ENCODE results near the gene PALB2. TPM values are rescaled to one million over a fixed set of nuclear protein-coding genes. Genes with fewer than 3 reads are reported as not detected.

The PALB2 gene
- polyA plus RNA-seq, 1 experiment, result 6.5 TPM

GRCh38 chr16:23571895-23572294 is 69.2 kb downstream of the PALB2 start:
- CTCF ChIA-PET, result no interaction called here
- no peak for DNase-seq (ENCODE audit: low read depth, low spot score)
- Histone ChIP-seq H3K4me3 (ENCODE audit: low read depth, low read length) (no peak overlapping the region), H3K9me3 (ENCODE audit: control insufficient read depth, insufficient read depth, low read length) (no peaks in the 10 kb centered on the region), H3K27ac (ENCODE audit: low read depth, low read length) (no peak overlapping the region), H3K27me3 (ENCODE audit: control insufficient read depth, insufficient read depth, low read length) (no peaks in the 10 kb centered on the region)
- TF ChIP-seq, protein P1, sequence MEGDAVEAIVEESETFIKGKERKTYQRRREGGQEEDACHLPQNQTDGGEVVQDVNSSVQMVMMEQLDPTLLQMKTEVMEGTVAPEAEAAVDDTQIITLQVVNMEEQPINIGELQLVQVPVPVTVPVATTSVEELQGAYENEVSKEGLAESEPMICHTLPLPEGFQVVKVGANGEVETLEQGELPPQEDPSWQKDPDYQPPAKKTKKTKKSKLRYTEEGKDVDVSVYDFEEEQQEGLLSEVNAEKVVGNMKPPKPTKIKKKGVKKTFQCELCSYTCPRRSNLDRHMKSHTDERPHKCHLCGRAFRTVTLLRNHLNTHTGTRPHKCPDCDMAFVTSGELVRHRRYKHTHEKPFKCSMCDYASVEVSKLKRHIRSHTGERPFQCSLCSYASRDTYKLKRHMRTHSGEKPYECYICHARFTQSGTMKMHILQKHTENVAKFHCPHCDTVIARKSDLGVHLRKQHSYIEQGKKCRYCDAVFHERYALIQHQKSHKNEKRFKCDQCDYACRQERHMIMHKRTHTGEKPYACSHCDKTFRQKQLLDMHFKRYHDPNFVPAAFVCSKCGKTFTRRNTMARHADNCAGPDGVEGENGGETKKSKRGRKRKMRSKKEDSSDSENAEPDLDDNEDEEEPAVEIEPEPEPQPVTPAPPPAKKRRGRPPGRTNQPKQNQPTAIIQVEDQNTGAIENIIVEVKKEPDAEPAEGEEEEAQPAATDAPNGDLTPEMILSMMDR (IDR thresholded peaks at IDR 0.05; ENCODE audit: low read depth, low read length), result no peak
- POLR2A ChIA-PET, result no interaction called here

DNA sequence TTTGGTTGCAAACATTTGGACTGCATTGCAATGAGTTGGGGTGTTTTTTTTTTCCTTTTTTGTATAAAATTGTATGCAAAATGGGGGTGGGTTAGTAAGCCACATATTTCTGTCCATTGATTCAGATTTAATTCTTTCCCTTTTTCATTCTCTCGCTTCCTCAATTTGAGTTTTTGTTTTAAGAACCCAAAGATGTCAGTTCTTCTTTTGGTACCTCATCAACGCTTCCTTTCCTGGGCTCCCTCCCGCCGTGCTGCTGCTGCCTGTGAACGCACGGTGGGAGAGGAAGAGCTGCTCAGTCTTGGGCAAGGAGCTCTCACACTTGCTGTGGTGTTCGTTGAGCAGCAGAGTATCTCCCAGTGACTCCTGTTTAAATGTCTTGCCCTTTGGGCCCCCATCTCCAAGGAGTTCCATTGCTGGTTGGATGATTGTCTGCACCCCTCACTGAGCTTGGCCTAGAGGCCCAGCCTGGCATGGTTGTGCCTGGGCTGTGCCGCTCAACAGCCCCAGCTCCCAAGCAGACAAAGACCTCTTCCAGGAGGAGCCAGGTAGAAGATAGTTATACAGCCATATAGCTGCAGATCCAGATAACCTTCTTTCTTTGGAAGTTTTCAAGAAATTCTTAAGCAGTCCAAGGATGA is 70.0 kb downstream of the PALB2 start:
- CTCF ChIA-PET, result interaction anchor here (2.4 kb wide), 1 partner anchor 14 kb away, joined by 6 read pairs; the partner anchor contains the start of gene UBFD1
- no peaks in the 10 kb centered on the region for H3K9me3 ChIP-seq (ENCODE audit: control insufficient read depth, insufficient read depth, low read length)
- POLR2A ChIA-PET, result interaction anchor here (1.2 kb wide), 1 partner anchor 13 kb away, joined by 7 read pairs; the partner anchor contains the start of genes EARS2 and UBFD1
- H3K27me3 ChIP-seq (ENCODE audit: control insufficient read depth, insufficient read depth, low read length), result no peaks in the 10 kb centered on the region
- DNase-seq (ENCODE audit: low read depth, low spot score), result no peak
- H3K4me3 ChIP-seq (ENCODE audit: low read depth, low read length), result no peak overlapping the region
- no peak overlapping the region for H3K27ac ChIP-seq (ENCODE audit: low read depth, low read length)
- TF ChIP-seq, protein P1 (IDR thresholded peaks at IDR 0.05; ENCODE audit: low read depth, low read length), result no peak

DNA sequence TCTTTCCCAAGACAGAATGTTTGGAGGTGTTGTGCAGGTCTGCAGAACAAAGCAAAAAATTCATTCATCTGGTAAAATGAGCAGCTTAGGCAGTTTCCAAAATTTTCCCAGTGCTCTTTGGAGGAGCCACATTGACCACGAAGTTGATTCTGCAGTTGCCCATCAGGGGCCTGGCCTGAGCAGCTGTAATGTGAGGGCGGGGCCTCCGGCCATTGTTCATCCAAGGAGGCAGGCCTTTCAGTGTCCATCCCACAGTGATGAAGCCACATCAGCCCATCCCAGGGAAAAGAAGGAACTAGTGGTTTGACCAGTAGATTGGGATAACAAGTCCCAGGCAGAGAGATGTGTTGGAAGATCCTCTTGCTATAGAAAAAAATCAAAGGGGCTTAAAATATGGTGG is 73.5 kb downstream of the PALB2 start:
- Histone ChIP-seq H3K27me3 (ENCODE audit: control insufficient read depth, insufficient read depth, low read length) (no peaks in the 10 kb centered on the region), H3K4me3 (ENCODE audit: low read depth, low read length) (no peak overlapping the region), H3K27ac (ENCODE audit: low read depth, low read length) (no peak overlapping the region), H3K9me3 (ENCODE audit: control insufficient read depth, insufficient read depth, low read length) (no peaks in the 10 kb centered on the region)
- CTCF ChIA-PET, result no interaction called here
- no peak for DNase-seq (ENCODE audit: low read depth, low spot score)
- POLR2A ChIA-PET, result interaction anchor here (0.6 to 1.9 kb wide), 2 partner anchors 10 to 1320 kb away, joined by 5 to 6 read pairs; partner anchors contain the start of genes EARS2 and UBFD1
- TF ChIP-seq, protein P1 (IDR thresholded peaks at IDR 0.05; ENCODE audit: low read depth, low read length), result no peak

DNA sequence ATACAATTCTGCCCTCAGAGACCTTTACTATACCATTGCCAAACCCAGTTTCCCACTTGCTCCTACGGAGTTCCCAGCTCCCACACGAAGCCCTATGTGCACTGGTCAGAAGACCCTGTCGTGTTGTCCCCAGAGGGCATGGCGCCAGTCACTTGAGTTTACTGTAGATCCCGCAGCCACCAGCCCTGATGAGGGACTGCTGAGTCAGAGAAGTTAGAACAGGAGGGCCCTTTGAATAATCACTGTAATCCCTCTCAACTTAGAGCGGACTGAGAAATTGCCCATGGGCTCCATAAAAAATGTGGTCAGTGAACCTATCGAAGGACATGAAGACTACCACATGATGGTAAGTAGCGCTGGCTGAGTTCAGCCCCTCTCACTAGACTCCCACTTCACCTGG is 74.4 kb downstream of the PALB2 start:
- no peak overlapping the region for H3K4me3 ChIP-seq (ENCODE audit: low read depth, low read length)
- H3K27me3 ChIP-seq (ENCODE audit: control insufficient read depth, insufficient read depth, low read length), result no peaks in the 10 kb centered on the region
- no peaks in the 10 kb centered on the region for H3K9me3 ChIP-seq (ENCODE audit: control insufficient read depth, insufficient read depth, low read length)
- POLR2A ChIA-PET, result interaction anchor here (0.6 to 1.9 kb wide), 2 partner anchors 9 to 941 kb away, joined by 3 to 5 read pairs; partner anchors contain the start of genes EARS2 and UBFD1
- DNase-seq (ENCODE audit: low read depth, low spot score), result no peak
- H3K27ac ChIP-seq (ENCODE audit: low read depth, low read length), result no peak overlapping the region
- TF ChIP-seq, protein P1 (IDR thresholded peaks at IDR 0.05; ENCODE audit: low read depth, low read length), result no peak
- CTCF ChIA-PET, result interaction anchor here (0.6 kb wide), 1 partner anchor 9 kb away, joined by 3 read pairs; the partner anchor contains the start of gene UBFD1

DNA sequence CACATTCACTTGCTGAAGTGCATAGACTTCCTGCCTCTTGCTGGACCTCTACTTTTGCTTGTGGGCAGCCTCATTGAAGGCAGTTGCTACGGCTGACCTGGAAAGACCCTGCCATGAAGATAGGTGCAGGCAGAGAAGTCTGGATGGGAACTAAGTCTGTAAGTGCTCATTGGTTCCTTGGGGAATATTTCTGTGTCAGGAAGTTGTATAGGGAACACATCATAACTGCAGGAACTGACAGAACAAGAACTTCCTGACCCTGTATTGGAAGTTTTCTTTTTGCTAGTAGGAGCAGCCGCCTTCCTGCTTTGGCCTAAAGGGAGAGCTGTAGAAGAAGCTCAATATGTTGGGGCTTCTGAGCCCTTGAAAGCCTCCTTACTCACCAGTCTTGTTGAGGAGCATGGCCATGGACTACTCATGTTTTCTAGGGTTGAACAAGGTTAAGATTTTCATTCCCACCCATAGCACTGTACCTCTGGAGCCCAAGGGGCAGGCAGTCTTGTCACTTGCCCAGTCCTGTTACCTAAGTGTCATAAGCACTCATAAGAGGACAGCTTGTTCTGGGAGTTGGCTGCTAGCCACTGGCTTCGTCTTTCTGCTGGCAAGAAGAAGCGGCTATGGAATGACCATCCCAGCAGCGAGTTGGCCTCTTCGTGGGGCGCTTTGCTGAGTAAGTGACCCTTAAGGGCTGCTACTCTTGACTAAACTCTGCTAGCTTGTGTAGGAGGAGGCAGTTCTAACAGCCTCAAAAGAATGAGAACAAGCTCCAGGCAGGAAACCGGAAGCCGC is 76.3 kb downstream of the PALB2 start:
- POLR2A ChIA-PET, result no interaction called here
- Histone ChIP-seq H3K27me3 (ENCODE audit: control insufficient read depth, insufficient read depth, low read length) (no peaks in the 10 kb centered on the region), H3K4me3 (ENCODE audit: low read depth, low read length) (no peak overlapping the region), H3K9me3 (ENCODE audit: control insufficient read depth, insufficient read depth, low read length) (no peaks in the 10 kb centered on the region), H3K27ac (ENCODE audit: low read depth, low read length) (no peak overlapping the region)
- no peak for DNase-seq (ENCODE audit: low read depth, low spot score)
- TF ChIP-seq, protein P1 (IDR thresholded peaks at IDR 0.05; ENCODE audit: low read depth, low read length), result no peak
- CTCF ChIA-PET, result no interaction called here

Measured in AG04450 (cell line).